Testis (tissue), 3 donors: ENCODE results near the gene ASIC4. TPM values are rescaled to one million over a fixed set of nuclear protein-coding genes. Genes with fewer than 3 reads are reported as not detected.
A peak's percentile ranks its signal among the peaks of the same experiment; 100 is the strongest.

ENCODE experiments used
- DNase-seq: peaks from one replicate; pipeline ENCODE4 v3.0.0-alpha.2; 2019
- H3K27ac ChIP-seq, 2 donors: fragments of 200-600 bp; sonication (generic); one replicate each; pipeline ENCODE4 v1.5.1; 2019
- H3K27me3 ChIP-seq: fragments of 200-600 bp; sonication (generic); one replicate; pipeline ENCODE4 v1.5.1; 2019
- H3K36me3 ChIP-seq: fragments of 200-600 bp; sonication (generic); one replicate; pipeline ENCODE4 v1.5.1; 2017; ENCODE audit warnings: low read depth; ENCODE audit errors: missing control alignments
- H3K4me1 ChIP-seq: fragments of 200-600 bp; sonication (generic); one replicate; pipeline ENCODE4 v1.5.1; 2019
- H3K4me3 ChIP-seq, 2 donors: fragments of 200-600 bp; sonication (generic); one replicate each; pipeline ENCODE4 v1.5.1; 2017 to 2019
- H3K9me3 ChIP-seq: fragments of 200-600 bp; sonication (generic); one replicate; pipeline ENCODE4 v1.5.1; 2017
- POLR2A ChIP-seq: fragments of 450-650 bp; IDR thresholded peaks from one replicate; pipeline ENCODE4 v1.6.1; 2017; ENCODE audit warnings: antibody characterized with exemption, mild to moderate bottlenecking, moderate library complexity
- WGBS, 2 donors: methylation state at CpG; one replicate each; pipeline ENCODE4 v1.1.5; 2018; 5-methylcytosine and 5-hydroxymethylcytosine counted together
- intact Hi-C: fragments of 100-400 bp; cut with DNase I; formaldehyde crosslinking; loops from one replicate; pipeline ENCODE4 v1.15.1; 2023; ENCODE audit warnings: low total_unique reads
- polyA plus RNA-seq: library from polyadenylated mRNA; stranded (reverse); fragments of 350-450 nt; fragmentation: Illumina TruSeq; extraction: RNeasy Lipid Tissue Mini Kit (QIAGEN cat#74804); gene quantifications from one replicate; pipeline ENCODE4 v1.2.3, GENCODE V29; 2014; ENCODE audit warnings: low read depth, low replicate concordance; ENCODE audit not compliant: insufficient read depth
- total RNA-seq, 2 donors: library from RNA; depleted of rRNA; stranded (reverse); fragments of >200 nt; gene quantifications; one replicate each; pipeline ENCODE4 v1.2.3, GENCODE V29; 2016
- TF ChIP-seq, protein P1 (sequence below), 3 experiments: fragments of 450-650 bp in 2 of 3; fragments of 200-600 bp in 1 of 3; sonication (generic) in 1 of 3; IDR thresholded peaks; one replicate each; pipeline ENCODE4 v1.5.1; 2016 to 2019; ENCODE audit warnings: antibody characterized with exemption in 3 of 3, mild to moderate bottlenecking in 2 of 3, moderate library complexity in 1 of 3

ASIC4 gene
- total and polyA plus RNA-seq, 3 donors from 2014 or later: 1.5 to 4.6 (median 2.0) TPM

DNA sequence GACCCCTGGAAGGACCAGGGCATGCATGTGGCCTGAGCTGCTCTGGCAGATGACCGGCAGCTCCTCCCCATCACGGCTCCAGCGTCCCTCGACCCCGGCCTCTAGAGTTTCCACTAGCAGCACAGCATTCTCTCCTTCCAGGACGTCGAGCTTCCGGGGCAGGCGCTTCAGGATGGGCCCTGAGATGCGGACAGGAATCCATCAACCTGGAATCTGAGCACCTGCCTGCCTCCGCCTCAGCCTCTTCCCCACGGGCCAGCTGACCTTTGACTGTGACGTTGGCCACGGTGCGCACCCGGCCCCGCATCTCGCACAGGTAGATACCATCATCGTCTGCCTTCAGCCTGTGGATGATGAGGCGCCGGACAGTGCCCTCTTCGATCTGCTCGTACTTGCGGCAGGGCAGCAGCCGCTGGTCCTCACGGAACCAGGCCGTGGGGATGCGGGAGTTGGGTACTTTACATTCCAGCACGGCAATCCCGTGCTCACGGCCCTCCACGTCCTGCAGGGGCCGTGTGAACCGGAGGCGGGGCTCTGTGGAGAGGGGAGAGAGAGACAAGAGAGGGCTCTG, 53.6 kb downstream of the ASIC4 start:
- H3K4me3 ChIP-seq: no peak overlapping the region
- H3K4me1 ChIP-seq: peaks cover 18% of the 10 kb centered on the region
- no peaks in the 10 kb centered on the region for H3K36me3 ChIP-seq
- TF ChIP-seq, protein P1, sequence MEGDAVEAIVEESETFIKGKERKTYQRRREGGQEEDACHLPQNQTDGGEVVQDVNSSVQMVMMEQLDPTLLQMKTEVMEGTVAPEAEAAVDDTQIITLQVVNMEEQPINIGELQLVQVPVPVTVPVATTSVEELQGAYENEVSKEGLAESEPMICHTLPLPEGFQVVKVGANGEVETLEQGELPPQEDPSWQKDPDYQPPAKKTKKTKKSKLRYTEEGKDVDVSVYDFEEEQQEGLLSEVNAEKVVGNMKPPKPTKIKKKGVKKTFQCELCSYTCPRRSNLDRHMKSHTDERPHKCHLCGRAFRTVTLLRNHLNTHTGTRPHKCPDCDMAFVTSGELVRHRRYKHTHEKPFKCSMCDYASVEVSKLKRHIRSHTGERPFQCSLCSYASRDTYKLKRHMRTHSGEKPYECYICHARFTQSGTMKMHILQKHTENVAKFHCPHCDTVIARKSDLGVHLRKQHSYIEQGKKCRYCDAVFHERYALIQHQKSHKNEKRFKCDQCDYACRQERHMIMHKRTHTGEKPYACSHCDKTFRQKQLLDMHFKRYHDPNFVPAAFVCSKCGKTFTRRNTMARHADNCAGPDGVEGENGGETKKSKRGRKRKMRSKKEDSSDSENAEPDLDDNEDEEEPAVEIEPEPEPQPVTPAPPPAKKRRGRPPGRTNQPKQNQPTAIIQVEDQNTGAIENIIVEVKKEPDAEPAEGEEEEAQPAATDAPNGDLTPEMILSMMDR (IDR thresholded peaks at IDR 0.05): no peak
- no peak for TF ChIP-seq POLR2A
- H3K27me3 ChIP-seq: no peaks in the 10 kb centered on the region
- no peak for DNase-seq
- intact Hi-C loops: no loop called here
- no peak overlapping the region for H3K27ac ChIP-seq
- no peaks in the 10 kb centered on the region for H3K9me3 ChIP-seq
- WGBS, 2 donors: 89 to 93% methylated on average over 31 to 35 of the region's 35 CpGs

DNA sequence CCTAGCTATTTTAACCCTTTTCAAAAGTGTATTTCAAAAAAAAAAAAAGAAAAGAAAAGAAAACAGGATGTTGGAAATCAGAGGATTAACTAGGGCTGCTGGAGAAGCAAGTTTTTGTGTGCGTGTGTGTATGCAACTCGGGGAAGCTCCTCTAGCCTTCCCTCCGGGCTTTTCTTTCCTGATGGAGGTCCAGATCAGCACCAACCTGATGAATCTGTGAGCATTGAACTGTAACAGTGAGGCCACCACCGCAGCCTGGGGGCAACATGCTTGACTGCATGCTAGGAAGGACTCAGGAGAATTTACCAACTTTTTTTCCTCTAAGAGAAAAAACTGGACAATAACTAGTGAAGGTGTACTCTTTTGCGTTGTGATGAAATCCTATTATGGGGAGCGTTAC, 54.8 kb downstream of the ASIC4 start:
- DNase-seq: no peak
- WGBS, 2 donors: 57 to 60% methylated on average over 6 of the region's 6 CpGs
- Histone ChIP-seq H3K9me3 (no peaks in the 10 kb centered on the region), H3K27me3 (no peaks in the 10 kb centered on the region), H3K4me1 (peaks cover 18% of the 10 kb centered on the region), H3K36me3 (no peaks in the 10 kb centered on the region), H3K4me3 (no peak overlapping the region), H3K27ac (no peak overlapping the region)
- intact Hi-C loops: no loop called here
- TF ChIP-seq POLR2A: no peak
- TF ChIP-seq, protein P1 (IDR thresholded peaks at IDR 0.05): no peak

DNA sequence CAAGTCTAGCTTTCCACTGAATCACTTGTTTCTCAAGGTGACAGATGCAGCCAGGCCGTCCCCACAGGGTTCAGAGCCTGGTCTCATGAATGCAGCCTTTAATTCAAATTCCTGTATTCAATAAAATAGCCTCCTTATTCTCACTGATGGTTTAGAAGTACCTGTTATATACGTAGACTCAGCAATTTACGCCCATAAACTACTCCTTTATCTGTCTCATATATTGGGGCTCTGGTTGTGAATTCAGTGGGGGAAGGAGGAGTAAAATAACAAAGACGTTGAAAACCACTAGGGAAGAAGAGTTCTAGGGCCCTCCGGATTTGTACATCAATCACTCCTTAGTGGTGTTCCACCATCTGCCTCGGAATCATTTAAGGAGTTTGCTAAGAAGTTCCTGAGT, 55.4 kb downstream of the ASIC4 start:
- DNase-seq: no peak
- H3K4me1 ChIP-seq: peaks cover 18% of the 10 kb centered on the region
- no peaks in the 10 kb centered on the region for H3K27me3 ChIP-seq
- peak overlapping the region; percentile 68 to 93 for H3K27ac ChIP-seq
- peak overlapping the region; percentile 69 to 76 for H3K4me3 ChIP-seq
- no peaks in the 10 kb centered on the region for H3K36me3 ChIP-seq
- H3K9me3 ChIP-seq: no peaks in the 10 kb centered on the region
- intact Hi-C loops: no loop called here
- TF ChIP-seq, protein P1 (IDR thresholded peaks at IDR 0.05): no peak
- WGBS, 2 donors: 39 to 44% methylated on average over 6 of the region's 6 CpGs

DNA sequence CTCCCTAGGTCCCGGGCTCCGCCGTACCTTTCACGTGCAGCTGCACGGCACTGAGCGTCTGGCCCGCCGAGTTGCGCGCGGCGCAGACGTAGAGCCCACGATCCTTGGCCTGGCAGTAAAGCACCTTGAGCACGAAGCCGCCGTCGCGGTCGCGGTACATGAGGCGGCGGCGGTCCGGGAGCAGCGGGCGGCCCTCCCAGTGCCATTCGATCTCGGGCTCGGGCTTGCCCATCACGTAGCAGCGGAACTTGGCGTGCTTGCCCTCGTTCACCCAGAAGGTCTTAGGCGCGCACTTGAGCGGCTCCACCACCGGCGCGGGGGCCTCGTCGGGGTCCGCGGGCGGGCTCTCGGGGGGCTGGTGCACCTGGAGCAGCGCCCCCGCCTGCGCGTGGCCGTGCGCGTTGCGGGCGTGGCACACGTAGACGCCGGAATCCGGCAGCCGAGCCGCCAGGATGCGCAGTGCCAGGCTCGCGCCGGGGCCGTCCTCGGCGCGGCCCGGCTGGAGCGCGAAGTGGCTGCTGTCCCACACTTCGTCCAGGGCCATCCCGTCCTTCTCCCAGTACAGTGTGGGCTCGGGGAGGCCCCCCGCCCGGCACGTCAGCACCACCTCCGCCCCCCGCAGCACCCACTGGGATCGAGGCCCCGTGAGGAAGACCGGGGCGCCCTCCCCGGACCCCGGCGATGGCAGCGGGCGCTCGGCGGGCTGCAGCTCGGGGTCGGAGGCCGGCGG, 56.1 kb downstream of the ASIC4 start:
- Histone ChIP-seq H3K4me1 (peaks cover 18% of the 10 kb centered on the region), H3K36me3 (no peaks in the 10 kb centered on the region), H3K27ac (peak overlapping the region; percentile 68 to 93), H3K27me3 (no peaks in the 10 kb centered on the region), H3K4me3 (peak overlapping the region; percentile 69 to 76), H3K9me3 (no peaks in the 10 kb centered on the region)
- TF ChIP-seq POLR2A: no peak
- TF ChIP-seq, protein P1 (IDR thresholded peaks at IDR 0.05): no peak
- intact Hi-C loops: no loop called here
- 9 to 15% methylated on average over 6 to 69 of the region's 95 CpGs for WGBS, 2 donors
- peak; percentile 43 for DNase-seq
